Measurements from ENCODE around the gene GLOD4. TPM values are rescaled to one million over a fixed set of nuclear protein-coding genes. Genes with fewer than 3 reads are reported as not detected.

The GLOD4 gene
- total and polyA plus RNA-seq, 7 donors: 13.5 to 29.2 (median 21.3) TPM

GRCh38 chr17:819251-819650 lies 37.2 kb upstream of the GLOD4 start:
- Histone ChIP-seq H3K4me3 (no peak overlapping the region), H3K27me3 (ENCODE audit: insufficient read depth in 3 of 3, low read length in 2 of 3) (no peaks in the 10 kb centered on the region), H3K9me3 (no peaks in the 10 kb centered on the region), H3K27ac (no peak overlapping the region), H3K4me1 (peaks cover 8% of the 10 kb centered on the region), H3K36me3 (ENCODE audit: insufficient read depth in 1 of 2, low read depth in 1 of 2) (peaks cover 0 to 82% of the 10 kb centered on the region in 2 donors)
- no peak for TF ChIP-seq CTCF (IDR thresholded peaks at IDR 0.05)
- DNase-seq (no peak), ATAC-seq (no peak)
- 93 to 94% (median 93%) methylated on average over 19 of the region's 19 CpGs for WGBS, 3 donors
- intact Hi-C loops (cut with DNase I): no loop called here

- intact Hi-C loops (cut with DNase I): no loop called here
- no peak for TF ChIP-seq CTCF (IDR thresholded peaks at IDR 0.05)
- Histone ChIP-seq H3K4me3 (no peak overlapping the region), H3K27ac (peak overlapping the region; percentile 65), H3K27me3 (ENCODE audit: insufficient read depth in 3 of 3, low read length in 2 of 3) (no peaks in the 10 kb centered on the region), H3K4me1 (peaks cover 12% of the 10 kb centered on the region), H3K36me3 (ENCODE audit: insufficient read depth in 1 of 2, low read depth in 1 of 2) (peaks cover 0 to 43% of the 10 kb centered on the region in 2 donors), H3K9me3 (no peaks in the 10 kb centered on the region)
- ATAC-seq (peak; percentile 27 to 54 (median 36)), DNase-seq (no peak)
- WGBS, 3 donors: 90 to 94% (median 92%) methylated on average over 20 of the region's 20 CpGs
Observed at GRCh38 chr17:814371-814770, 32.3 kb upstream of the GLOD4 start.

GRCh38 chr17:812638-813204 lies 30.6 kb upstream of the GLOD4 start:
- Histone ChIP-seq H3K27ac (peak overlapping the region; percentile 65), H3K4me3 (no peak overlapping the region), H3K4me1 (peaks cover 12% of the 10 kb centered on the region), H3K27me3 (ENCODE audit: insufficient read depth in 3 of 3, low read length in 2 of 3) (no peaks in the 10 kb centered on the region), H3K36me3 (ENCODE audit: insufficient read depth in 1 of 2, low read depth in 1 of 2) (peaks cover 0 to 26% of the 10 kb centered on the region in 2 donors), H3K9me3 (no peaks in the 10 kb centered on the region)
- 92 to 97% (median 95%) methylated on average over 14 of the region's 14 CpGs for WGBS, 3 donors
- intact Hi-C loops (cut with DNase I): no loop called here
- ATAC-seq (no peak), DNase-seq (no peak)
- no peak for TF ChIP-seq CTCF (IDR thresholded peaks at IDR 0.05)

GRCh38 chr17:811051-811784 lies 29.1 kb upstream of the GLOD4 start:
- no peak for TF ChIP-seq CTCF (IDR thresholded peaks at IDR 0.05)
- Histone ChIP-seq H3K9me3 (no peaks in the 10 kb centered on the region), H3K36me3 (ENCODE audit: insufficient read depth in 1 of 2, low read depth in 1 of 2) (peaks cover 0 to 14% of the 10 kb centered on the region in 2 donors), H3K4me1 (peaks cover 12% of the 10 kb centered on the region), H3K4me3 (no peak overlapping the region), H3K27ac (no peak overlapping the region), H3K27me3 (ENCODE audit: insufficient read depth in 3 of 3, low read length in 2 of 3) (no peaks in the 10 kb centered on the region)
- intact Hi-C loops (cut with DNase I): no loop called here
- no peak for DNase-seq
- 85 to 88% (median 88%) methylated on average over 24 to 29 of the region's 29 CpGs for WGBS, 3 donors
- no peak for ATAC-seq

All from psoas muscle (tissue), 8 donors.